GM21390 (cell line): ENCODE measurements around the gene THBS1.

Experiments
- ATAC-seq: cut with Tn5 transposase; IDR thresholded peaks from one replicate; pipeline ENCODE4 v1.9.1; 2021; ENCODE audit not compliant: unreplicated experiment

The THBS1 gene

DNA sequence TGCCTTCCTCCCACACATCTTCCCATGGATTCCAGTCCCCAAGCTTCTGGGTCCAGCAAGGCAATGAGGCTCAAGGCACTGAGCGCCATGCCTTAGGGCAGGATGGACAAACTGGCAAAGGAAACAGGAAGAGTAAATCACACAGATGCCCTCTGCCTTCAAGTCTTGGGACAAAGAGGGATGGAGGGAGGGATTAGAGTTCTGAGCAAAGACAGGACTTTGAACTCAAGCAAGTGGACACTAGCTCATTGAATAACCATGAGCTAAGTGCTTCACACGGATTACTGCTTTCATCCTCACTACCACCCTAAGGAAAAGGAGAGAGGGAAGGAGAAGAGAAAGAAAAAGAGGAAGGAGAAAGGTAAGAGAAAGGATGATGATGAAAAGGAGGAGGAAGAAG, 7.6 kb upstream of the THBS1 start:
- ATAC-seq = no peak

DNA sequence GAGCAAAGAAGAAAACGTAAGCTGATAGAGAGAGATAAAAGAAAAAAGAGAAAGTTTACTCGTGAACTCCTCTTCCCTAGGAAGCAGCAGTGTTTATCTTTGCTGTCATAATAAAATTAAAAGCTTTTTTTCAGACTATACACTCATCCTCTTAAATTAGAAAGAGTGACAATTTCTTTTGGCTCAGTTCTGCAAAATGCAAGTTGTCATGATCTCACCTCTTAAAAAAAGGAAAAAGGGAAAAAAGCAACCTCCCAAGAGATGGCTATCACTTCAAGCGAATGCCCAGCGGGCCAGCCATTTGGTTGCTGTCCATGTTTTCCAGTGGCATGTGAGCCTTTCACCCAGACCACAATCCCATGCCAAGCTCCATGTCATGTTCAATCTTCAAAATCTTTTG, 7.0 kb upstream of the THBS1 start:
- ATAC-seq = no peak

DNA sequence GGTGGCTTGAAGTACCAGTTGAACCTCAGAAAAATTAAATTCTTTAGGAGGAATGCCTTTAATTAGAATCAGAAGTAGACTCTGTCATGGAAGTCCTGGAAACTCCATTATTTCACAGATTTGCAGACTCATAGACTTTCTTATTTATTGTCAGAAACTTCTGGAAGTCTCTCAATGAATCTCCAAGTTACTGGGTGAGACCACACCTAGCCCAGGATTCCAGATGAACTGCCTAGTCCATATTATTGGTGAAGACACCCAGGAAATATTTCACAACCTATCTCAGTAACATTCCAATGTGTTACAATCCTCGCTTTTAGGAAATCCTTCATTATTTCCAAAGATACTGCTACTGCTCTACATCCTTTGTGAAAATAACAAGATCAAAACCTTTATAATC, 6.5 kb upstream of the THBS1 start:
- ATAC-seq = no peak

DNA sequence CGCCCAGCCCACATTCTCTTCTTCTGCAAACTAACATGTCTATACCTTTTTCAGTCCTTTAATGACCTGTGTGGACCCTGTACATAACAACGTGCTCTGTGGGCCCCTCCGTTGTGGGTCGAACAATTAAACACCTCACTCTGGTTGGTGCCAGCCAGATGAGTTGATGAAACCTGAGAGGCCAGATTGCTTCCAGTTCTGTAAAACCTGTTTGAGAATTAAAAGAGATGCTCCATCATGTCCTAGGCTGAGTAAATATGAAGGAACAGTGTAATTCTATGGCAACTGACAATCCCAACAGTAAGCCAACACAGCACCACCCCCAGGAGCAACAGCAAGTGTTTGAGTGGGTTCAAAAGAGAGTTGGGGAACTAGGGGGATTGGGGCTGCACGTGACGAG, 5.7 kb upstream of the THBS1 start:
- ATAC-seq = no peak

DNA sequence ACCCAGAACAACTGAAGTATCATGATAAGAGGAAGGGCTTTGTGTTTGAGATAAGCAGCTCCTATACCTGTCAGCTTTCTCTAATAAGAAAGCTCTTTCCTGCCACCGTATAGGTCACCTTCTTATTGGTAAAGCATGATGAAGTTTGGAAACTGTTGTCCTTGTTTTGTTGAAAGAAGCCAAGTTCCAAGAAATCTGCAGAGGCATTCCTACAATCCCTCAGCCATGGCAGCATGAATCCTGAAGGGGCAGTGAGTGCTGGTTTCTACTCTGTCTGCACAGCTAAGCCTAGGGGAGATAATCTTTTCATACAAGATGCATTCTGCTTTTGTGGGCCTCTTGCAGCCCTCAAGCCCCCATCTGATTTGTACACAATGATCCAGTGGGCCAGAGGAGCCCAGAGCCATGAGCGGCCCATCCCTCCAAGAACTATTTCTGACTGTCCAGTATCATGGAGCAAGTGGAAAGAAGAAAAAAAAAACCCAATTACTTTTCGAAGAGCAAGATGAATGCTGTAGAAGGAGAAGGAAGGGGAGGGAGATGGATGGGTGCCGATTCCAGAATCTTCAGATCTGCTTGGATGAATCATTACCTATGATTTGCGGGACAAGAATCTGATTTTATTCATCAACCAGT, 1.9 kb upstream of the THBS1 start:
- no peak for ATAC-seq

DNA sequence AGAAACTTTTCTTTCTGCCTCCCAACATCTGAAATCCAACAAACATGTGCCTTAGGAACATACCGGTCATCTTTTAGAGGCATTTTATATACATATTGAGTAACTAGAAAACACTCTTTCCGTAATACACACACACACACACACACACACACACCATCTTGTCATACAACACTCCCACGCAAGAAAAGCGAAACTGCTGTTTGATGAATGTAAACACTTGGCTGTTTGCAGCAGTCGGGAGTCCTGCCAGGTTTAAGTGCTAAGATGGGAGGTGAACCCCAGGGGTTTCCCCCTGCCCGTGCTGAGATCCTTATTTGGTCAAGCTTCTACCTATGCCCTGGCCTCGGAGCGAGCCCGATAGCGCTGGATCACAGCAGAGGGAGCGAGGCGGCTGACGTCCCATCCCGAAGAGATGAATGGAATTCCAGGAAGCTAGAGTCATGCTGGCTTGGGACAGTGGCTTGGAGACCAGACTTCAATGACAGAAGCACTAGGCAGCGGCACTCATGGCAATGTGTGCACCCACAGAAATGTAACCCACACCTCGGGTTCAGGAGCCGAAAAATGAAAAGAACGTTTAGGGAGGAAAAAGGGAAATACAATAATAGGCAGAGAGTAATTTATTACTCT, 1.3 kb upstream of the THBS1 start:
- no peak for ATAC-seq

DNA sequence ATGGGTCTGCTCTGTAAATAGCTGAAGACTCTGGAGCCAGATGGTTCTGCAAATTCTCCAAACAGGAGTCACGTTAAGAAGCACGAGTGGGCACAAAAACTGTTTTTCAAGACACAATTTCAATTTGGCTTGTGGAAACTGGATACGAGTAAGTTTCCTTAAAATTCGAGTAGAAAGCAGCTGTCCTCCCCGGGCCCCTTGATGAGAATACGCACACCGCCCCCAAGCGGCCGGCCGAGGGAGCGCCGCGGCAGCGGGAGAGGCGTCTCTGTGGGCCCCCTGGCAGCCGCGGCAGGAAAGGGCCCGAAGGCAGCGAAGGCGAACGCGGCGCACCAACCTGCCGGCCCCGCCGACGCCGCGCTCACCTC, 778 bp upstream of the THBS1 start:
- peak; percentile 91 for ATAC-seq

GRCh38 chr15:39581242-39581792, 438 bp downstream of the THBS1 start:
- ATAC-seq = no peak

- ATAC-seq = no peak
Observed at GRCh38 chr15:39581793-39582285, 960 bp downstream of the THBS1 start.

GRCh38 chr15:39582286-39582976, 1.6 kb downstream of the THBS1 start:
- ATAC-seq = no peak

- ATAC-seq = no peak
Observed at GRCh38 chr15:39582977-39583595, 2.2 kb downstream of the THBS1 start.

- no peak for ATAC-seq
Observed at GRCh38 chr15:39583596-39584265, 2.9 kb downstream of the THBS1 start.

DNA sequence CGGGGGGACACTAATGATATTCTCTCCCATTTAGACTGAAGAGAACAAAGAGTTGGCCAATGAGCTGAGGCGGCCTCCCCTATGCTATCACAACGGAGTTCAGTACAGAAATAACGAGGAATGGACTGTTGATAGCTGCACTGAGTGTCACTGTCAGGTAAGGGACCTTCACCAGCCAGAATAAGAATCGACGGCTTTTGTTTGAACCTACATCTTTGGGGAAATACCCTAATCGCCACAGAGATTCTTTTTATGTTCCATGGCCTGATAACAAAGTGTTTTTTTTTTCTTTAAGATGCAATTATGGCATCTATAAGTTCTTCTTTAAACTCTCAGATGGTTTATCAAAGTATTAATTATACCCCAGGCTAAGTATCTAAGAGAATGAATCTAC, 3.4 kb downstream of the THBS1 start:
- no peak for ATAC-seq

DNA sequence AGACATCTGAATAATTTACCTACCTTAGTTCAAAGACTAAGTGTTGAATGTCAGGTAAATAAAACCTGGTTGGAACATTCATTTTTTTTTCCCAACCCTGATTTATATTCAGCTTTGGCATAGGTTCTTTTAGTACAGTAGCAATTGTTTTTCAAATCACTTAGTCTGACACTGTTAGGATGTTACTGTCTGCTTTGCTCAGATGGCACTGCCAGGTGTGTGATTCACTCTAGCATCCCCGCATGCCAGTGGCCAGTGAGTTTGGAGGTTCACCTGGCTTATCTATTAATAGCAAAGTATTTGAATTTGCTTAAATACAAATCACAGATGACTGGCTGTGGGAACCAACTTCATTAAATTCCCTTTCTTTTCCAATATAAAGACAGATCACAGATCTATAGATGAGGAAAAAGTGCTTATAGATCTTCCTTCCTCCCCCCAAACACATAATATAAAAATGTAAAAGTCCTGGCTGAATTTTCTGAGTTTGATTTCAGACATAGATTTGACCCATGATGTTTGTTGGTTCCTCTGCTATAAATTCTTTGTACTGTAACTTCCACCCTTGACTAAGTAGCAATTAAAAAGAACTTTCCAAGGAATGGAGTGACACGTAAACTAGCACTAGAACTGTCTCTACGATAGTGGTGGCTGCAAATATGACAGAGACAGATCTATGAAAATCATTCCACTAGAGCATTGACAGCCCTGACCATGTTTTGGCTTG, 3.9 kb downstream of the THBS1 start:
- ATAC-seq = no peak

DNA sequence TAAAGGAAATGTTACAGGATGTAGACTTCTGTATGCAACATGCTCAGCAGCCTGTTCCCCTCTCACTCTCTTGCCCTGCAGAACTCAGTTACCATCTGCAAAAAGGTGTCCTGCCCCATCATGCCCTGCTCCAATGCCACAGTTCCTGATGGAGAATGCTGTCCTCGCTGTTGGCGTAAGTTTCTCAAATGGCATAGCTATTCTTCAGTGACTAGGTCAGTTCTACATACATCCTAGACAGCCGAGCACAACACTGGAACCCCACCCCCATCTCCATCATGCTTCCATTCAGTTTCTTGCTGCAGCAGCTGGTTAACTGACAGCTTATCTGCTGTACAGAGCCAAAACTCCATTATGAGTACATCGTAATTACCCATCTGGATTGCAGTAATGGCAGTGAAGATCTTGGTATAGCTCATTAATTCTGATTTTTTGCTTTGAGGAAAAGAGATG, 4.5 kb downstream of the THBS1 start:
- no peak for ATAC-seq

- no peak for ATAC-seq
Observed at GRCh38 chr15:39585871-39586301, 5.0 kb downstream of the THBS1 start.

- ATAC-seq = no peak
Observed at GRCh38 chr15:39586387-39587095, 5.7 kb downstream of the THBS1 start.

- ATAC-seq = no peak
Observed at GRCh38 chr15:39587096-39587721, 6.3 kb downstream of the THBS1 start.
